HG02759 (cell line): ENCODE results near the gene PRDX2.
"Not testable (repeated sequence)": the region's sequence is repeated elsewhere in the genome, so short reads cannot be mapped to it uniquely, and the experiment has no call there.

ENCODE experiments used
- ATAC-seq: cut with Tn5 transposase; IDR thresholded peaks from one replicate; pipeline ENCODE4 v1.9.1; 2021; ENCODE audit warnings: mild to moderate bottlenecking, moderate library complexity; ENCODE audit not compliant: unreplicated experiment

PRDX2 gene

GRCh38 chr19:12801466-12802266 lies at the start of gene PRDX2, which contains the start of gene THSD8:
Gene PRDX2, minus strand, starts transcription at chr19:12801800. Its CDS starts 539 bp downstream, at chr19:12801261.
Gene THSD8, plus strand, starts transcription at chr19:12802069. Its CDS starts 3 bp downstream, at chr19:12802072.
- no peak for ATAC-seq

DNA sequence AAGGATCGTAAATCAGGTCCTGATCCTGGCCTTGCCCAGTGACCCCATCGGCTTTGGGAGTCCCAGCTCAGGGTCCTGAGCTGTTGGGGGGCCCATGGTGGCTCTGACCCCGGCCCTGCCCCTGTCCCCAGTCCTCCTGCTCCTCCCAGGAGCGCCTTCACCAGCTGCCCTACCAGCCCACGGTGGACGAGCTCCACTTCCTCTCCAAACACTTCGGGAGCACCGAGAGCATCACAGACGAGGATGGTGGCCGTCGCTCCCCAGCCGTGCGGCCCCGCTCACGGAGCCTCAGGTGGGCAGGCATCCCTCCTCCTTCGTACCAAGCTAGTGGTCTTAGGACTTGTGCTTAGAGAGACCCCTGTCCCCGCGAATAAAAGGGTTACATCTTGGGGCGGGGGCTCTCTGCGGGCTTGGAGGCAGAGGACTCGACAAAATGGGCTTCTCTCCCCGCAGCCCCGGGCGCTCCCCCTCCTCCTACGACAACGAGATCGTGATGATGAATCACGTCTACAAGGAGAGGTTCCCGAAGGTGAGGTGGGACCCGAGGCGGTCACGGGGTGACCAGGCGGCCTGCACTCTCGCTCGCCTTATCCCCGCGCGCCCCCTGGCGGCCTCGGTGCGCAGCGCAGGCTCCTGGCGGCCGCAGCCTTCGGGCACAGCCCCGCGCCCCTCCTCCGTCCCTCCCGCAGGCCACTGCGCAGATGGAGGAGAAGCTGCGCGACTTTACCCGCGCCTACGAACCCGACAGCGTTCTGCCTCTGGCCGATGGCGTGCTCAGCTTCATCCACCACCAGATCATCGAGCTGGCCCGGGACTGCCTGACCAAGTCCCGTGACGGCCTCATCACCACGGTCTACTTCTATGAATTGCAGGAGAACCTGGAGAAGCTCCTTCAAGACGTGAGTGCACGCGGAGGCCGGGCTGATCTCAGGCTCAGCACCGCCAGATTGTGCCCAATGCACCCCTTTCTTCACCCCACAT lies 45.8 kb upstream of the PRDX2 start:
- ATAC-seq, result no peak

GRCh38 chr19:12846613-12847012 lies 45.0 kb upstream of the PRDX2 start:
- not testable (repeated sequence) for ATAC-seq

DNA sequence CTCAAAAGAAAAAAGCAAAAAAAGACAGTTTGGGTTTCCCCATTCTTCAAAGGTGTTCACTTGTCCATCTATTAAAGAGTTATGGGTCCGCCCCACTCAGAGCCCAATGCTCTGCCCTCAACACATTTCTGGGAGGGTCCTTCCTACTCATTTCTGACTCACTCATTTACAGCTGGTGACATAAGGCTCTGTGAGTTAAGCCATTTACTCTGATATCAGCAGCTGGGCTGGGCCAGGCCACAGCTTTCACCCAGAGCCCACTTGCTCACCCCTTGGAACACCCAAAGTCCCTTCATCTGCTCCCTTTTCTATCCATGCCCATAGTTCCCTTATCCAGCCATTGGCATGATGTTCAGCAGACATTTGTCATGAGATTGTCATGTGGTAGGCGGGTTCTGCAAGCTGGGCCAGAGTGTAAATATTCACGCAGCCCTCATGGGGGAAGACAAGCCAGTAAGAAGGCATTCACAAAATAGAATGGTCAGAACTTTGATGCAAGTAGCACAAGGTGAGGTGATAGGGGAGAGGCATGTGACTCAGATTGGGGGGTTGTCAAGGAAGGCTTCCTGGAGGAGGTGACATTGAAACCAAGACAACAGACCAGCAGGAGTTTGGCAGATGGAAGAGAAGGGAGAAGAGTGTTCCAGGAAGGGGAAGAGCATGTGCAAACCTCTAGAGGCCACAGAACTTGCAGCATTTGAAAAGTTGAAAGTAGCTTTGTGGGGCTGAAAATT lies 42.6 kb upstream of the PRDX2 start:
- ATAC-seq, result no peak

DNA sequence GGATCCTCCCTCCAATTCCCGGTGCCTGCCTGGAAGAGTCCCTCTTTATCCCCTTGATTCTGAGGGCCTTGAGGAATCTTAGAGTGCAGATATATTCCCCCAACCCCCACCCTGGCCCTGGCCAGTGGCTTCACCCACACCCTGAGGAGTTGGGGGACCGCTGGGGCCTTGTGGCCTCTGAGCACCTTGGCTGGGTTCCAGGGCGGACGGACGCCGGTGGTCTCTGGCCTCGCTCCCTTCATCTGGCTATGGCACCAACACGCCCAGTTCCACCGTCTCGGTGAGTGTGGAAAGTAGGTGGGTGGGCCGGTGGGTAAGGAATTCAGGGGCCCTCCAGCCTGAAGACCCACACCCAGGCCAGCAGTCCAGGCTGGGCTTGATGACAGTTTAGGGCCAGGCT lies 41.7 kb upstream of the PRDX2 start:
- ATAC-seq, result no peak

DNA sequence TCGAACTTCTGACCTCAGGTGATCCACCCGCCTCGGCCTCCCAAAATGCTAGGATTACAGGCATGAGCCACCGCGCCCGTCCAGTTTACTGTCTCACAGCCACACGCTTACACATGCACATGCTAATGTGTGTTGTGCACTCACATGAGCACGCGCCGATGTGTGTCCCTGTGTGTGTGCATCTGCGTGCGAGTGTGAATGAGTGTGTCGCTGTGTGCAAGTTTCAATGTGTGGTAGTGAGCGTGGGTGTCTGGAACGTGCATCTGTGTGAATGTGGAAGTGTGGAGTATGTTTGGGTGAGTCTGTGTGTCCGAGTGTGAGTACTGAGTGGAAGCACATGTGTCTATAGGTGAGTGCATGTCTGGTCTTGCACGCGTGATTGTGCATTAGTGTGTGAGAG lies 40.9 kb upstream of the PRDX2 start:
- no peak for ATAC-seq

DNA sequence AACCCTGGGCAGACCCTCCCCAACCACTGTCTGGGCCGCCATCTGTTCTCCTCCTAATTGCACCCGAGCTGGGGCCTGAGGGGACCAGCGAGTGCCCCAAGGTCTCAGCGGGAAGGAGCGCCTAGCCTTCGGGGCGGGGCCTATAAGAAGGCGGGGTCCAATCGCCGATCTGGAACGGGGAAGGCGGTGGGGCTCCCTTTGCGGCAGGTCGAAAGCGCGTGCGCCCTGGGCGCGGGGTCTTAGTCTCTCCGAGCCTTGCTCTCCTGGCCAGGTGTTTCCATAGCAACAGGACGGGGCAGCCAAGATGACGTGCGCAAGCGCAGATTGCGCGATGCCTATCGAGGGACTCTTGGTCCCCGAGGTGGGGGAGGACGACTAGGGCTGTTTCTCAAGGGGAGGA lies 39.5 kb upstream of the PRDX2 start:
- no peak for ATAC-seq

GRCh38 chr19:12840091-12841079 lies 38.8 kb upstream of the PRDX2 start:
- no peak for ATAC-seq

DNA sequence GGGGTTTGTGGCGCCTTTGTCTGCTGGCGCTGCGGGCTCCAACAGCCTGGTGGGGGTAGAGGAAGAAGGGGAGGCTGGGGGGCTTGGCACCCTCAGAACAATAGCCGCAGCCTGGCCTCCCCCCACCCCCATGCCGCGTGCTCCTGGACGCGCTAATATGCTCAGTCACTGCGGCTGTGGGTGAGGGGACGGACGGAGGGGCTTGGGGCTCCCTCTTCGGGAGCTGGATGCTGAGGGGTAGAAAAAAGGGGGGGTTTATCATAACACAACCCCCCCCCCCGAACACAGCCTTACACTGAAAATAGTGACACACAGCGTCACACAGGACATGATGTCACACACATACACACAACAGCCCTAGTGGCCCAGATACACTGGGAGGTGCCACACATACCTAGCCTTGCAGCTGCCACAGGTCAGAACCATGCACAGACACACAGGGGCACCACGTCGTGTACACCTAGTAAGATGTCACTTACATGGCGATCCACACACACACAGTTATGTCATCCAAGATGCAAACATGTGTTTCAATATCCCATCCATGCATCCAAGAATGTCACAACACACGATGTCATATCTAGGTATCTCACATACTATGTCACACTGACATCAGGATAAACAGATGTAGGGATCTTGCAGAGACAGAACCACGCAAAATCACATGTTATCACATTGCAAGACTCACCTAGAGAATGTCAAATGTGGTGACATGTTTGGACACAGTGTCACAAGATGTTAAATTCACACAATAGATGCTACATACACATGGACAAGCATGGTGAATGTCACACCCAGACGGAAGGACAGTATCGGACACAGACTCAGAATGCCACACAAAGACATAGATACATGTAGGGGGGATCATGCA lies 37.5 kb upstream of the PRDX2 start:
- no peak for ATAC-seq

GRCh38 chr19:12838182-12838885 lies 36.7 kb upstream of the PRDX2 start, which contains the start of gene MAST1:
Gene MAST1, plus strand, starts transcription at chr19:12838515. Its CDS starts 58 bp downstream, at chr19:12838573.
- ATAC-seq, result no peak

DNA sequence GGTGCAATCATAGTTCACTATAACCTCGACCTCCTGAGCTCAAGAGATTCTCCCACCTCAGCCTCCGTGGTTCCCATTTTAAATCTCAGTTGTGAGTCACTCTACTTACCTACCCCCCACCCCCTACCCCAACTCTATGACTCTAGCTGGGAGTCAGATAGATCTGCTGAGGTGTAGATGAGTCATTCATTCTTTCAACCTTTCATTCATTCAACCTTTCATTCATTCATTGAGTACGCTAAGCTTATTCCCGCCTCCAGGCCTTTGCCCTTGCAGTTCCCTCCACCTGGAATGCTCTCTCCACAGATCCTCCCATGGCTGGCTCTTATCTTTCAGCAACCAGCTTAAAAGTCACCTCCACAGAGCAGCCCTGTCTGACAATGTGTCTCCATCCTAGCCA lies 35.6 kb upstream of the PRDX2 start:
- no peak for ATAC-seq

- ATAC-seq, result no peak
Measured at GRCh38 chr19:12836529-12836863, 34.9 kb upstream of the PRDX2 start.

GRCh38 chr19:12834976-12835757 lies 33.6 kb upstream of the PRDX2 start:
- ATAC-seq, result no peak

DNA sequence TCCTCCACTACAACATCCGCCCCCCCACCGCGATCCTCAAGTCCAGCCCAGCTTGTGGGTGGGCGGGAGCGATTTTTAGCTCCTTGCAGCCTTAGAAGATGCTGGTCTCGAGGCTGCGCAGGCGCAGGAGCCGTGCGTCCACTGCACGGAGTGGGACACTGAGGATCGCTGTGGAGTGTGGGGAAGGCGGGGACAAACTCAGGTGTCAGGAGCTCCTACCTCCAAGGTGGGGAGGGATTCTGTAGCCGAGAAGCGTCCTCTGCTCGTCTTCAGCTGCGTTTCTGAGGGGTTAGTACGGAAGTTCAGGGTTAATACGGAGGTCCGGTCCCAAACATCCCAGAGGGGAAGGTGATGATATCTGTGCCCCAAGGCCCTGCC lies 33.0 kb upstream of the PRDX2 start, which contains the start of gene RTBDN:
Gene RTBDN (minus strand): TSS at position 14 of the 378 bp plus-strand sequence. CDS start 4,600 bp downstream, outside the sequence.
- no peak for ATAC-seq

GRCh38 chr19:12833738-12834565 lies 32.4 kb upstream of the PRDX2 start:
- no peak for ATAC-seq

GRCh38 chr19:12833418-12833737 lies 31.8 kb upstream of the PRDX2 start:
- ATAC-seq, result no peak

- no peak for ATAC-seq
Measured at GRCh38 chr19:12828494-12828893, 26.9 kb upstream of the PRDX2 start.
